Measurements from ENCODE around the gene PSMD6. TPM values are rescaled to one million over a fixed set of nuclear protein-coding genes. Genes with fewer than 3 reads are reported as not detected.

The PSMD6 gene
- total RNA-seq, 1 donor from 2014 or later = 78.3 TPM

DNA sequence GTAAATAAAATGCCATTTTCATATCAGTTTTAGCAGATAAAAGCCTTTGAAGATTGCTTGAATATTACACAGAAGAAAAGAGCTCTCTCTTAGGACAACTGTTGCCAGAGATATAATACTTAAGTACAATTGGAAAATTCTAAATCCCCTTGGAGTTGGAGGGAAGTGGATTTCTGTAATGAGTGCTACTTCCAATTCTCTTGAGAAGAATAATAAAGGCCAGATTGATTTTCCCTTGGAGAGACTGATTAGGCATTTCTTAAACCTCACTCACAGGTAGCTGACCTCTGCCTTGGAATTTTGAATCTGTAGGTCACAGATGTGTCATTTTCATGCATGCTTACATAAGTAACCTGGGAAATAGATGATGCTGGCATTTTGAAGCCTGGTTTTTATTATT is 29.8 kb upstream of the PSMD6 start:
- DNase-seq = no peak
- no peaks in the 10 kb centered on the region for H3K27me3 ChIP-seq (ENCODE audit: low read depth)
- peaks cover 12% of the 10 kb centered on the region for H3K4me1 ChIP-seq
- H3K4me3 ChIP-seq = no peak overlapping the region
- H3K36me3 ChIP-seq = no peaks in the 10 kb centered on the region
- intact Hi-C loops (cut with micrococcal nuclease) = no loop called here
- no peaks in the 10 kb centered on the region for H3K9me3 ChIP-seq (replicated peaks)
- no peak overlapping the region for H3K27ac ChIP-seq (replicated peaks)
- TF ChIP-seq, protein P1, sequence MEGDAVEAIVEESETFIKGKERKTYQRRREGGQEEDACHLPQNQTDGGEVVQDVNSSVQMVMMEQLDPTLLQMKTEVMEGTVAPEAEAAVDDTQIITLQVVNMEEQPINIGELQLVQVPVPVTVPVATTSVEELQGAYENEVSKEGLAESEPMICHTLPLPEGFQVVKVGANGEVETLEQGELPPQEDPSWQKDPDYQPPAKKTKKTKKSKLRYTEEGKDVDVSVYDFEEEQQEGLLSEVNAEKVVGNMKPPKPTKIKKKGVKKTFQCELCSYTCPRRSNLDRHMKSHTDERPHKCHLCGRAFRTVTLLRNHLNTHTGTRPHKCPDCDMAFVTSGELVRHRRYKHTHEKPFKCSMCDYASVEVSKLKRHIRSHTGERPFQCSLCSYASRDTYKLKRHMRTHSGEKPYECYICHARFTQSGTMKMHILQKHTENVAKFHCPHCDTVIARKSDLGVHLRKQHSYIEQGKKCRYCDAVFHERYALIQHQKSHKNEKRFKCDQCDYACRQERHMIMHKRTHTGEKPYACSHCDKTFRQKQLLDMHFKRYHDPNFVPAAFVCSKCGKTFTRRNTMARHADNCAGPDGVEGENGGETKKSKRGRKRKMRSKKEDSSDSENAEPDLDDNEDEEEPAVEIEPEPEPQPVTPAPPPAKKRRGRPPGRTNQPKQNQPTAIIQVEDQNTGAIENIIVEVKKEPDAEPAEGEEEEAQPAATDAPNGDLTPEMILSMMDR (IDR thresholded peaks at IDR 0.05; ENCODE audit: borderline replicate concordance) = no peak

DNA sequence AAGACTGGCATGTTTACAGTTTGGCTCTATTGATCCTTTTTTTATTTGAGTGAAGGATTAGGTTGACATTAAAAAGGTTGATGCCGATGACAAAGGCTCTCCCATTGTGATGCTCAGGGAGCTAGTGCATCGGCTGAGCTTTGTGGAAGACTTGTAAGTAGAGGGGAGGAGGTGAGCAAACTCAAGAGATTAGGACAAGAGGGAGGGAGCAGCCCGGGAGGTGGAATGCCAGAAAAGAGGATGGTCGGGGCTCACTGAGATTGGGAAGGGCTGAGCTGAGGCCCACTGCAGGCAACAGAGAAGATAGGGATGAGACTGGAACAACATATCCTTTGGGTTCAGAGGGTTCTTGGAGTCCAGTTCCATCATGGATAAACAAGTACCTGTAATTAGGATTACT is 26.5 kb upstream of the PSMD6 start:
- DNase-seq = no peak
- TF ChIP-seq, protein P1 (IDR thresholded peaks at IDR 0.05; ENCODE audit: borderline replicate concordance) = no peak
- H3K4me1 ChIP-seq = peaks cover 12% of the 10 kb centered on the region
- no peaks in the 10 kb centered on the region for H3K27me3 ChIP-seq (ENCODE audit: low read depth)
- no peaks in the 10 kb centered on the region for H3K9me3 ChIP-seq (replicated peaks)
- no peak overlapping the region for H3K4me3 ChIP-seq
- no peak overlapping the region for H3K27ac ChIP-seq (replicated peaks)
- intact Hi-C loops (cut with micrococcal nuclease) = no loop called here
- no peaks in the 10 kb centered on the region for H3K36me3 ChIP-seq

DNA sequence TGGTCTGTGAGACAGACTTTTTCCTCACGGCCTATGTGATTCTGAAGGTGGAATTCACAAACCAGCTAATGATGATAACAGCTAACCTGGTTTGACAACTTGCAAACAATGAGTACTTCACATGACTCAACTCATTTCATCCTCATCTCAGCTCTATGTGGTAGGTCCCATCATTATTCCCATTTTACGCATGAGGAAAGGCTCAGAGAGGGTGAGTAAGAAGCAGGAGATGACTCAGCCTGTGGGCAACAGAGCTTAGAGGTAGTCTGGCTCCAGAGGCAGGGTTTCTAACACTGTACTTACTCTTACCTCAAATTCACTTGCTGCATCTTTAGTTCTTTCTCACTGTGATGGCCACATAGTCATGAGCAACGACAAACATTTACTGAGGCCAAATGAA is 25.8 kb upstream of the PSMD6 start:
- no peaks in the 10 kb centered on the region for H3K36me3 ChIP-seq
- TF ChIP-seq, protein P1 (IDR thresholded peaks at IDR 0.05; ENCODE audit: borderline replicate concordance) = no peak
- H3K9me3 ChIP-seq (replicated peaks) = no peaks in the 10 kb centered on the region
- H3K27me3 ChIP-seq (ENCODE audit: low read depth) = no peaks in the 10 kb centered on the region
- H3K4me1 ChIP-seq = peaks cover 8% of the 10 kb centered on the region
- no peak overlapping the region for H3K4me3 ChIP-seq
- H3K27ac ChIP-seq (replicated peaks) = no peak overlapping the region
- intact Hi-C loops (cut with micrococcal nuclease) = no loop called here
- DNase-seq = no peak

DNA sequence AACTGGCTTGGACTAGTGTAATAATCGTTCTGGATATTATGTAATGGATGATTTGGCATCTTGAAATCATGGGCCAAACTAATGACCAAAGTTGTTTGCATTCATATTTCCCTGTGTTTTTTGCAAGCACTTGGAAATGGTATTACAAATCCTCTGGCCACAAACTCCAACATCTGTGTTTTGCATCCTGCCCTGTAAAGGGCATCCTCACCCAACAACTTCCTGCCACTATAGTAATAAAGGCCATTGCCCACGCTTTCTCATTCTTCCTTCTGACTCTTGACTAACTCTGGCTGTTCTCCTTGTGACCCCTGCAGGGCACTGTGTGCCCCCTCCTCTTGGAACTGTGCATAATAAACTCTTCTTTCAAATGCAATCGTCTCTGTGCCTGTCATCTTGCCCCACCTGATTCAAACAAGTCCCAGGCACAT is 25.4 kb upstream of the PSMD6 start:
- Histone ChIP-seq H3K4me1 (peaks cover 4% of the 10 kb centered on the region), H3K27ac (replicated peaks) (no peak overlapping the region), H3K27me3 (ENCODE audit: low read depth) (no peaks in the 10 kb centered on the region), H3K36me3 (no peaks in the 10 kb centered on the region), H3K9me3 (replicated peaks) (no peaks in the 10 kb centered on the region), H3K4me3 (no peak overlapping the region)
- no peak for DNase-seq
- TF ChIP-seq, protein P1 (IDR thresholded peaks at IDR 0.05; ENCODE audit: borderline replicate concordance) = no peak
- intact Hi-C loops (cut with micrococcal nuclease) = no loop called here

DNA sequence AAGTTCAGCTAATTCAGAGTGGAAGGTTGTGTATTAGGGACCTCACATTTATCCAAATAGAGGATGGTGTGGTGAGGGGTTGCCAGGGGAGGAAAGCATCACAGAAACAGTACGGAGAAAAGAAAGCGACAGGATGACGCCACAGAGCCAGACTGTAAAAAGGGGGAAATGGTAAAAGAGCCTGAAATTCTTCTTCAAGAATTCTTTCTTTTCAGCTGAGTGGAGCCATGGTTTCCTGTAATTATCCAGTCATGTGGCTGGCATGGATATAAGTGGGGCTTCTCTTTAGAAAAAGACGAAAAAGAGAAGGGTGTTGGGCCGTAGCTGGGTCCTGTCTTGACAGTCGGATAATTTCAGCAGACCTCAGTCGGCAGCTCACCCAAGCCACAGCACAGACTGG is 24.5 kb upstream of the PSMD6 start:
- Histone ChIP-seq H3K36me3 (no peaks in the 10 kb centered on the region), H3K27ac (replicated peaks) (no peak overlapping the region), H3K27me3 (ENCODE audit: low read depth) (no peaks in the 10 kb centered on the region), H3K9me3 (replicated peaks) (no peaks in the 10 kb centered on the region), H3K4me3 (no peak overlapping the region), H3K4me1 (no peaks in the 10 kb centered on the region)
- DNase-seq = no peak
- intact Hi-C loops (cut with micrococcal nuclease) = no loop called here
- TF ChIP-seq, protein P1 (IDR thresholded peaks at IDR 0.05; ENCODE audit: borderline replicate concordance) = no peak

Measured in left ventricle myocardium inferior (tissue), 1 donor.